ENCODE results near the gene PADI4.
"Not testable (repeated sequence)": the region's sequence is repeated elsewhere in the genome, so short reads cannot be mapped to it uniquely, and the experiment has no call there.

PADI4 gene

GRCh38 chr1:17319561-17320350, 11.8 kb downstream of the PADI4 start:
- H3K4me3 ChIP-seq (ENCODE audit: low read length) = no peak overlapping the region
- peaks cover 18% of the 10 kb centered on the region for H3K4me1 ChIP-seq (ENCODE audit: insufficient read depth, low read length)
- H3K9me3 ChIP-seq (ENCODE audit: insufficient read depth, low read depth, low read length) = no peaks in the 10 kb centered on the region
- H3K36me3 ChIP-seq (ENCODE audit: insufficient read depth, low read depth, low read length) = no peaks in the 10 kb centered on the region
- no peak overlapping the region for H3K9ac ChIP-seq (ENCODE audit: low read depth, low read length)
- no peaks in the 10 kb centered on the region for H3K27me3 ChIP-seq (ENCODE audit: insufficient read depth, low read length)
- H3K27ac ChIP-seq (ENCODE audit: low read length) = no peak overlapping the region

GRCh38 chr1:17321857-17322390, 13.9 kb downstream of the PADI4 start:
- not testable (repeated sequence) for H3K36me3 ChIP-seq (ENCODE audit: insufficient read depth, low read depth, low read length); H3K27me3 ChIP-seq (ENCODE audit: insufficient read depth, low read length); H3K4me3 ChIP-seq (ENCODE audit: low read length); H3K9ac ChIP-seq (ENCODE audit: low read depth, low read length); H3K4me1 ChIP-seq (ENCODE audit: insufficient read depth, low read length); H3K9me3 ChIP-seq (ENCODE audit: insufficient read depth, low read depth, low read length); H3K27ac ChIP-seq (ENCODE audit: low read length)

- Histone ChIP-seq H3K27ac (ENCODE audit: low read length) (no peak overlapping the region), H3K4me3 (ENCODE audit: low read length) (no peak overlapping the region), H3K4me1 (ENCODE audit: insufficient read depth, low read length) (no peaks in the 10 kb centered on the region), H3K27me3 (ENCODE audit: insufficient read depth, low read length) (no peaks in the 10 kb centered on the region), H3K9ac (ENCODE audit: low read depth, low read length) (no peak overlapping the region), H3K9me3 (ENCODE audit: insufficient read depth, low read depth, low read length) (no peaks in the 10 kb centered on the region), H3K36me3 (ENCODE audit: insufficient read depth, low read depth, low read length) (no peaks in the 10 kb centered on the region)
Measured at GRCh38 chr1:17328855-17329254, 20.9 kb downstream of the PADI4 start.

- H3K9ac ChIP-seq (ENCODE audit: low read depth, low read length) = no peak overlapping the region
- H3K4me3 ChIP-seq (ENCODE audit: low read length) = no peak overlapping the region
- H3K27me3 ChIP-seq (ENCODE audit: insufficient read depth, low read length) = no peaks in the 10 kb centered on the region
- H3K36me3 ChIP-seq (ENCODE audit: insufficient read depth, low read depth, low read length) = no peaks in the 10 kb centered on the region
- H3K9me3 ChIP-seq (ENCODE audit: insufficient read depth, low read depth, low read length) = no peaks in the 10 kb centered on the region
- H3K4me1 ChIP-seq (ENCODE audit: insufficient read depth, low read length) = no peaks in the 10 kb centered on the region
- no peak overlapping the region for H3K27ac ChIP-seq (ENCODE audit: low read length)
Measured at GRCh38 chr1:17329610-17330009, 21.6 kb downstream of the PADI4 start.

- no peaks in the 10 kb centered on the region for H3K9me3 ChIP-seq (ENCODE audit: insufficient read depth, low read depth, low read length)
- no peak overlapping the region for H3K27ac ChIP-seq (ENCODE audit: low read length)
- no peak overlapping the region for H3K9ac ChIP-seq (ENCODE audit: low read depth, low read length)
- H3K36me3 ChIP-seq (ENCODE audit: insufficient read depth, low read depth, low read length) = no peaks in the 10 kb centered on the region
- H3K27me3 ChIP-seq (ENCODE audit: insufficient read depth, low read length) = no peaks in the 10 kb centered on the region
- no peaks in the 10 kb centered on the region for H3K4me1 ChIP-seq (ENCODE audit: insufficient read depth, low read length)
- no peak overlapping the region for H3K4me3 ChIP-seq (ENCODE audit: low read length)
Measured at GRCh38 chr1:17330856-17331255, 22.9 kb downstream of the PADI4 start.

- 0 out of 2 replicates have a peak, but pooled peaks cover 3% of the 10 kb centered on the region for H3K27me3 ChIP-seq (ENCODE audit: insufficient read depth, low read length)
- no peaks in the 10 kb centered on the region for H3K4me1 ChIP-seq (ENCODE audit: insufficient read depth, low read length)
- no peaks in the 10 kb centered on the region for H3K9me3 ChIP-seq (ENCODE audit: insufficient read depth, low read depth, low read length)
- no peaks in the 10 kb centered on the region for H3K36me3 ChIP-seq (ENCODE audit: insufficient read depth, low read depth, low read length)
- H3K9ac ChIP-seq (ENCODE audit: low read depth, low read length) = no peak overlapping the region
- no peak overlapping the region for H3K4me3 ChIP-seq (ENCODE audit: low read length)
- H3K27ac ChIP-seq (ENCODE audit: low read length) = no peak overlapping the region
Measured at GRCh38 chr1:17333081-17333480, 25.1 kb downstream of the PADI4 start.

- H3K27ac ChIP-seq (ENCODE audit: low read length) = no peak overlapping the region
- H3K27me3 ChIP-seq (ENCODE audit: insufficient read depth, low read length) = 0 out of 2 replicates have a peak, but pooled peaks cover 3% of the 10 kb centered on the region
- no peaks in the 10 kb centered on the region for H3K36me3 ChIP-seq (ENCODE audit: insufficient read depth, low read depth, low read length)
- no peak overlapping the region for H3K4me3 ChIP-seq (ENCODE audit: low read length)
- H3K9me3 ChIP-seq (ENCODE audit: insufficient read depth, low read depth, low read length) = no peaks in the 10 kb centered on the region
- no peak overlapping the region for H3K9ac ChIP-seq (ENCODE audit: low read depth, low read length)
- no peaks in the 10 kb centered on the region for H3K4me1 ChIP-seq (ENCODE audit: insufficient read depth, low read length)
Measured at GRCh38 chr1:17335821-17336710, 28.1 kb downstream of the PADI4 start.

GRCh38 chr1:17338706-17339493, 30.9 kb downstream of the PADI4 start:
- no peaks in the 10 kb centered on the region for H3K4me1 ChIP-seq (ENCODE audit: insufficient read depth, low read length)
- no peak overlapping the region for H3K9ac ChIP-seq (ENCODE audit: low read depth, low read length)
- H3K9me3 ChIP-seq (ENCODE audit: insufficient read depth, low read depth, low read length) = no peaks in the 10 kb centered on the region
- no peak overlapping the region for H3K4me3 ChIP-seq (ENCODE audit: low read length)
- H3K27ac ChIP-seq (ENCODE audit: low read length) = no peak overlapping the region
- H3K27me3 ChIP-seq (ENCODE audit: insufficient read depth, low read length) = 0 out of 2 replicates have a peak, but pooled peaks cover 3% of the 10 kb centered on the region
- H3K36me3 ChIP-seq (ENCODE audit: insufficient read depth, low read depth, low read length) = no peaks in the 10 kb centered on the region

GRCh38 chr1:17339521-17339920, 31.5 kb downstream of the PADI4 start:
- Histone ChIP-seq H3K9me3 (ENCODE audit: insufficient read depth, low read depth, low read length) (no peaks in the 10 kb centered on the region), H3K4me3 (ENCODE audit: low read length) (no peak overlapping the region), H3K27ac (ENCODE audit: low read length) (no peak overlapping the region), H3K4me1 (ENCODE audit: insufficient read depth, low read length) (no peaks in the 10 kb centered on the region), H3K9ac (ENCODE audit: low read depth, low read length) (no peak overlapping the region), H3K36me3 (ENCODE audit: insufficient read depth, low read depth, low read length) (no peaks in the 10 kb centered on the region), H3K27me3 (ENCODE audit: insufficient read depth, low read length) (0 out of 2 replicates have a peak, but pooled peaks cover 3% of the 10 kb centered on the region)

GRCh38 chr1:17340358-17340757, 32.4 kb downstream of the PADI4 start:
- Histone ChIP-seq H3K4me3 (ENCODE audit: low read length) (no peak overlapping the region), H3K36me3 (ENCODE audit: insufficient read depth, low read depth, low read length) (no peaks in the 10 kb centered on the region), H3K4me1 (ENCODE audit: insufficient read depth, low read length) (no peaks in the 10 kb centered on the region), H3K9me3 (ENCODE audit: insufficient read depth, low read depth, low read length) (no peaks in the 10 kb centered on the region), H3K27ac (ENCODE audit: low read length) (no peak overlapping the region), H3K27me3 (ENCODE audit: insufficient read depth, low read length) (0 out of 2 replicates have a peak, but pooled peaks cover 3% of the 10 kb centered on the region), H3K9ac (ENCODE audit: low read depth, low read length) (no peak overlapping the region)

- no peak overlapping the region for H3K27ac ChIP-seq (ENCODE audit: low read length)
- H3K4me1 ChIP-seq (ENCODE audit: insufficient read depth, low read length) = no peaks in the 10 kb centered on the region
- H3K9me3 ChIP-seq (ENCODE audit: insufficient read depth, low read depth, low read length) = no peaks in the 10 kb centered on the region
- H3K36me3 ChIP-seq (ENCODE audit: insufficient read depth, low read depth, low read length) = no peaks in the 10 kb centered on the region
- H3K4me3 ChIP-seq (ENCODE audit: low read length) = no peak overlapping the region
- no peaks in the 10 kb centered on the region for H3K27me3 ChIP-seq (ENCODE audit: insufficient read depth, low read length)
- no peak overlapping the region for H3K9ac ChIP-seq (ENCODE audit: low read depth, low read length)
Measured at GRCh38 chr1:17342014-17342441, 34.0 kb downstream of the PADI4 start.

Data from iPS-20b (cell line).